Astrocyte of the cerebellum (primary cell): ENCODE measurements around the gene TAS2R41.
"Not testable (repeated sequence)": the region's sequence is repeated elsewhere in the genome, so short reads cannot be mapped to it uniquely, and the experiment has no call there.

Experiments
- DNase-seq: peaks from one replicate; pipeline ENCODE4 v3.0.0-alpha.2; 2011; ENCODE audit warnings: low read depth
- H3K4me3 ChIP-seq: 2 replicates; pipeline ENCODE4 v1.5.1; 2011; ENCODE audit warnings: mild to moderate bottlenecking, low read depth, low read length, moderate library complexity
- in situ Hi-C: cut with HindIII; loops from 2 replicates; pipeline ENCODE4 v1.10.0; 2017; ENCODE audit warnings: low sequenced_read_pairs
- TF ChIP-seq, protein P1 (sequence below): IDR thresholded peaks from 2 replicates; pipeline ENCODE4 v1.5.1; 2012; ENCODE audit warnings: low read length, low read depth, moderate library complexity, mild to moderate bottlenecking; ENCODE audit errors: missing control alignments

The TAS2R41 gene

DNA sequence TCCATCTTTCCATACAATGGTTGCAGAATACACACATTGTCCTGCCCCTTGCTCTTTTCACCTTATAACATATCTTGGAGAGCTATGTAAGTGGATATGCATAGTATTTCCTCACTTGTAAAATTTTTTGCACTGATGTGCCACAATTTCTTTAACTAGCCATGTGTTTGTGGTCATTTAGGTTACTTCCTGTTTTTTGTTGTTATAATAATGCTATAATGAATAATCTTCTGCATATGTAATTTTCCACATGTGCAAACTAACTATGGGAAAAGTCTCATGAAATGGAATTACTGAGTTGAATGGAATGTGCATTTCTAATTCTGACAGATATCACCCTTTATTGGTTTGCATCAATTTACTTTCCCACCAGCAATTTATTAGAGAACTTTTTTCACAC, 2.8 kb downstream of the TAS2R41 start:
- no peak overlapping the region for H3K4me3 ChIP-seq
- in situ Hi-C loops = no loop called here
- no peak for DNase-seq
- TF ChIP-seq, protein P1, sequence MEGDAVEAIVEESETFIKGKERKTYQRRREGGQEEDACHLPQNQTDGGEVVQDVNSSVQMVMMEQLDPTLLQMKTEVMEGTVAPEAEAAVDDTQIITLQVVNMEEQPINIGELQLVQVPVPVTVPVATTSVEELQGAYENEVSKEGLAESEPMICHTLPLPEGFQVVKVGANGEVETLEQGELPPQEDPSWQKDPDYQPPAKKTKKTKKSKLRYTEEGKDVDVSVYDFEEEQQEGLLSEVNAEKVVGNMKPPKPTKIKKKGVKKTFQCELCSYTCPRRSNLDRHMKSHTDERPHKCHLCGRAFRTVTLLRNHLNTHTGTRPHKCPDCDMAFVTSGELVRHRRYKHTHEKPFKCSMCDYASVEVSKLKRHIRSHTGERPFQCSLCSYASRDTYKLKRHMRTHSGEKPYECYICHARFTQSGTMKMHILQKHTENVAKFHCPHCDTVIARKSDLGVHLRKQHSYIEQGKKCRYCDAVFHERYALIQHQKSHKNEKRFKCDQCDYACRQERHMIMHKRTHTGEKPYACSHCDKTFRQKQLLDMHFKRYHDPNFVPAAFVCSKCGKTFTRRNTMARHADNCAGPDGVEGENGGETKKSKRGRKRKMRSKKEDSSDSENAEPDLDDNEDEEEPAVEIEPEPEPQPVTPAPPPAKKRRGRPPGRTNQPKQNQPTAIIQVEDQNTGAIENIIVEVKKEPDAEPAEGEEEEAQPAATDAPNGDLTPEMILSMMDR = no peak

DNA sequence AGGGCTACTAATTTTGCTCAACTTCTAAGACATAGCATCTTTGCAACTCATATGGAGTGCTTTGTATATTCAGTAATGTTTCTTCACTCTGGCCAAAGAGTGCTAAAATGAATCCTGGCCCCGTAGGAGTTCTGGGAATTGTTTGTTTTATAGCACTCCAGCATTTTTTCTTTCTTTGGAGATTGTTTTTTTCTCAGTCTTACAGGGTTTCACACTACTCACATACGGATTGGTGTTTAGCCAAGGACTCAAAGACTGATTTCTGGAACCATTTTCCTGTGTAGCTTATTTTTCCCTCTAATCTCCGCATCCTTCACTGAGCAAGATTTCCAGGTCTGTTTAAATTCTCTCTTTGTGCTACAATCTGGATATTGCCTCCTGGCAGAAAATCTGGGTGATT, 6.4 kb downstream of the TAS2R41 start:
- in situ Hi-C loops = no loop called here
- TF ChIP-seq, protein P1 = no peak
- no peak overlapping the region for H3K4me3 ChIP-seq
- DNase-seq = no peak

DNA sequence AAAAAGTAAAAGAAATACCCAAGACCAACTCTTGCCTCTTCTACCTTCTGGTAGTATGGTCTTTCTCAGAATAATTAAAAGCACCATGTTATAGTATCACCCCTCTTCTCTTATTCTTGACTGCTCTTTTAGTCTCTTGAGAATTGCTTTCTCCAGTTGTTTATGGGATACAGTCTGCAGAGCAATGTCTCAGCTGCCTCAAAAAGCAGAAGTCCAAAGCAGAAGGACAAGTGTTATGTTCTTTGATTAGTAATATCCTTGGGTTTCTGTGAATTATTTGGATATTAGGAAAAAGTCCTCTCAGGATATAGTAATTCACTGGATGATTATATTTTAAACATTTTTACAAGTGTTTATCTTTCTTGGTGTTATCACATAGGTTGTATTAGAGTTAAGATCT, 7.4 kb downstream of the TAS2R41 start:
- no peak for DNase-seq
- in situ Hi-C loops = no loop called here
- TF ChIP-seq, protein P1 = no peak
- H3K4me3 ChIP-seq = no peak overlapping the region

DNA sequence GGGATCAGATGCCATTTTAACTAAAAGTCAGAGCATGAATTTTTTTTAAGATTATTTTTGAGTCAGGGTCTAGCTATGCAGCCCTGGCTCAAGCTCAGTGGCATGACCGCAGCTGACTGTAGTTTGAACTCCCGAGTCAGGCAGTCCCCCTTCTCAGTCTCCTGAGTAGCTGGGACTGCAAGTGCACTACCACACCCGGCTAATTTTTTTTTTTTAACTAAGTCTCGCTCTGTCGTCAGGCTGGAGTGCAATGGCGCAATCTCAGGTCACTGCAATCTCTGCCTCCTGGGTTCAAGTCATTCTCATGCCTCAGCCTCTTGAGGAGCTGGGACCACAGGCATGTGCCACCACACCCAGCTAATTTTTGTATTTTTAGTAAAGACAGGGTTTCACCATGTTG, 7.8 kb downstream of the TAS2R41 start:
- TF ChIP-seq, protein P1 = no peak
- H3K4me3 ChIP-seq = no peak overlapping the region
- DNase-seq = no peak
- in situ Hi-C loops = no loop called here

DNA sequence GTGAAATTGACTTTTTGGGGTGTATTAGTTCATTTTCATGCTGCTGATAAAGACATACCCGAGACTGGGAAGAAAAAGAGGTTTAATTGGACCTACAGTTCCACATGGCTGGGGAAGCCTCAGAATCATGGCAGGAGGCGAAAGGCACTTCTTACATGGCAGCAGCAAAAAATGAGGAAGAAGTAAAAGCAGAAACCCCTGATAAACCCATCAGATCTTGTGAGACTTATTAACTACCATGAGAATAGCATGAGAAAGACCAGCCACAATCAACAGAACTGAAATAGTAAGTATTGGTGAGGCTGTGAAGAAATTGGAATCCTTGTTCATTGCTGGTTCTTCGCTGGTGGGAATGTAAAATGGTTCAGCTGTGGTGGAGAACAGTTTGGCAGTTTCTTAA, 8.6 kb downstream of the TAS2R41 start:
- DNase-seq, in situ Hi-C loops, H3K4me3 ChIP-seq: not testable (repeated sequence)

DNA sequence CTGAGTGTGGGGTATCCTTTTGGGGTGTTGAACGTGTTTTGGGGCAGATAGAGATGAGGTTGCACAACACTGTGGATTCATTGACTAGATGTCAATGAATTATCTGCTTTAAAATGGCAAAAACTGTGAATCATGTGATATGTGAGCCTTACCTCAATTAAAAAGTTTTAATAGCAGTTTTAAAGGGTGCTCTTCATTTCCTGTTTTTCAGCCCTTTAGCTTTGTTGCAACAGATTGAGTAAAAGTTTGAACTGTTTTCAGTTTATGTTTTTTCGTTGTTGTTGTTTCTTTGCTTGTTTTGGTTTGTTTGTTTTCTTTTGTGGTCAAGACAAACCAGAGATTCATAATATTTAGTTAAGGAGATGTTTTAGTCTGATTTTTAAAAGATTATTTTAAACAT, 9.4 kb downstream of the TAS2R41 start:
- TF ChIP-seq, protein P1 = no peak
- no peak for DNase-seq
- in situ Hi-C loops = no loop called here
- no peak overlapping the region for H3K4me3 ChIP-seq

DNA sequence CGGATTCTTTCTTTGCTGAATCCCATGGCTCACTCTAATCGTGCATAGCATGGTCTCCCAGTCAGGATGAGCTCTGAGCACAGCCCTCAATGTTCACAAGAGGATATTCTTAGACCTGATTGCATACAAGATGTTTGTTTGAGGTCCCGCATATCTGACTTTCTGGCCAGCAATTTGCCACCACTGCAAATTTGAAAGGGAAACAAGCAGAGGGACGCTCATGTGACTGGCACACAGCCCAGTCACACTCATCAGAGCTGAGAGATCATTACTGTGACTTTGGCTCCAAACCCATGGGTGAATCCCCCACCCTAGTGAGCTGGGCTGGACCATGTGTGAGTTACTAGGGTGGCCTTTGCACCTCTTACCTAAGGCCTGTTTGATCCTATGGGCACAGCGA, 9.9 kb downstream of the TAS2R41 start:
- no peak for DNase-seq
- TF ChIP-seq, protein P1 = no peak
- in situ Hi-C loops = no loop called here
- no peak overlapping the region for H3K4me3 ChIP-seq
